Bronchial epithelial cell (primary cell): ENCODE results near the gene GPER1. TPM values are rescaled to one million over a fixed set of nuclear protein-coding genes. Genes with fewer than 3 reads are reported as not detected.
A peak's percentile ranks its signal among the peaks of the same experiment; 100 is the strongest.

Source experiments
- DNase-seq: peaks from one replicate; pipeline ENCODE4 v3.0.0-alpha.2; 2010; ENCODE audit warnings: low read depth
- FAIRE-seq: peaks from 2 replicates; lab custom pipeline; 2011; peaks lifted over from hg19 to GRCh38; lab: Jason Lieb, UNC
- H3K27me3 ChIP-seq: 2 replicates; pipeline ENCODE4 v1.5.1; 2011; ENCODE audit warnings: low read length; ENCODE audit not compliant: control insufficient read depth, insufficient read depth
- H3K36me3 ChIP-seq: 2 replicates; pipeline ENCODE4 v1.5.1; 2011; ENCODE audit warnings: low read length; ENCODE audit not compliant: control insufficient read depth, insufficient read depth
- H3K4me3 ChIP-seq: 2 replicates; pipeline ENCODE4 v1.5.1; 2011; ENCODE audit warnings: mild to moderate bottlenecking, low read depth, low read length, control low read depth
- total RNA-seq: library from RNA; depleted of rRNA; stranded (reverse); fragments of >200 nt; gene quantifications from 2 replicates; pipeline ENCODE4 v1.2.1, GENCODE V29; 2014
- TF ChIP-seq, protein P1 (sequence below): IDR thresholded peaks from 2 replicates; pipeline ENCODE4 v1.5.1; 2011; ENCODE audit warnings: mild to moderate bottlenecking, moderate library complexity, low read length, control low read depth, inconsistent platforms; ENCODE audit not compliant: insufficient read depth, severe bottlenecking

Gene GPER1
- total RNA-seq, 1 donor from 2014 or later, result under 0.01 TPM

DNA sequence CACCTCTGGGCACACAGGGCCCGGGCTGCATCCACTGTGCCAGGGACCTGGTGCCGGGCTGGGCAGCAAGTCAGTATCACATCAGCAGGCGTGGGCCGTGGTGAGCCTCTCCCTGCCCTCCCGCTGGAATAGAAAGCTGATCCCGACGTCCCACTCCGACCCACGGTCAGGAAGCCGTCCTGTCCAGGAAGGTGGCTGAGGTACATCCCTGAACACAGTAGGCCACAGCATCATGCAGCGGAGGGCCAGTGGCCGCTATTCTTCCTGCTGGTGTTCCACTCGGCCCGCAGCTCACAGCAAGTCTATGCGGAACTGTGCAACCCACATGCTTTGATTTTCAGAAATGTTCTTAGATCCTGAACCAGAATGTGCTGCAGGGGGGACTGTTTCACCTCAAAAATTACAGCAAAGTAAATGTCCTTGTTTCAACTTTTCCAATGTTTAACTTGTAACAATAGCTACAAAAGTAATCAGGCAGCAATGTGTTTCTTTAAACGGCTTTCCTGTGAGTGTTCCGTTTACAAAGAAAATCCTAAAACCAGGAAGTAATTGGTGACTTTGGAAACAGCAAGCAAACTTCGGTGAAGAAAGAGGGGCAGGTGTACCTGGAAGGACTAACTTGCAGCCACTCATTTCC is 44.2 kb upstream of the GPER1 start:
- Histone ChIP-seq H3K27me3 (no peaks in the 10 kb centered on the region), H3K36me3 (no peaks in the 10 kb centered on the region), H3K4me3 (peak overlapping the region; percentile 35)
- TF ChIP-seq, protein P1, sequence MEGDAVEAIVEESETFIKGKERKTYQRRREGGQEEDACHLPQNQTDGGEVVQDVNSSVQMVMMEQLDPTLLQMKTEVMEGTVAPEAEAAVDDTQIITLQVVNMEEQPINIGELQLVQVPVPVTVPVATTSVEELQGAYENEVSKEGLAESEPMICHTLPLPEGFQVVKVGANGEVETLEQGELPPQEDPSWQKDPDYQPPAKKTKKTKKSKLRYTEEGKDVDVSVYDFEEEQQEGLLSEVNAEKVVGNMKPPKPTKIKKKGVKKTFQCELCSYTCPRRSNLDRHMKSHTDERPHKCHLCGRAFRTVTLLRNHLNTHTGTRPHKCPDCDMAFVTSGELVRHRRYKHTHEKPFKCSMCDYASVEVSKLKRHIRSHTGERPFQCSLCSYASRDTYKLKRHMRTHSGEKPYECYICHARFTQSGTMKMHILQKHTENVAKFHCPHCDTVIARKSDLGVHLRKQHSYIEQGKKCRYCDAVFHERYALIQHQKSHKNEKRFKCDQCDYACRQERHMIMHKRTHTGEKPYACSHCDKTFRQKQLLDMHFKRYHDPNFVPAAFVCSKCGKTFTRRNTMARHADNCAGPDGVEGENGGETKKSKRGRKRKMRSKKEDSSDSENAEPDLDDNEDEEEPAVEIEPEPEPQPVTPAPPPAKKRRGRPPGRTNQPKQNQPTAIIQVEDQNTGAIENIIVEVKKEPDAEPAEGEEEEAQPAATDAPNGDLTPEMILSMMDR, result no peak
- FAIRE-seq, result no peak
- no peak for DNase-seq

DNA sequence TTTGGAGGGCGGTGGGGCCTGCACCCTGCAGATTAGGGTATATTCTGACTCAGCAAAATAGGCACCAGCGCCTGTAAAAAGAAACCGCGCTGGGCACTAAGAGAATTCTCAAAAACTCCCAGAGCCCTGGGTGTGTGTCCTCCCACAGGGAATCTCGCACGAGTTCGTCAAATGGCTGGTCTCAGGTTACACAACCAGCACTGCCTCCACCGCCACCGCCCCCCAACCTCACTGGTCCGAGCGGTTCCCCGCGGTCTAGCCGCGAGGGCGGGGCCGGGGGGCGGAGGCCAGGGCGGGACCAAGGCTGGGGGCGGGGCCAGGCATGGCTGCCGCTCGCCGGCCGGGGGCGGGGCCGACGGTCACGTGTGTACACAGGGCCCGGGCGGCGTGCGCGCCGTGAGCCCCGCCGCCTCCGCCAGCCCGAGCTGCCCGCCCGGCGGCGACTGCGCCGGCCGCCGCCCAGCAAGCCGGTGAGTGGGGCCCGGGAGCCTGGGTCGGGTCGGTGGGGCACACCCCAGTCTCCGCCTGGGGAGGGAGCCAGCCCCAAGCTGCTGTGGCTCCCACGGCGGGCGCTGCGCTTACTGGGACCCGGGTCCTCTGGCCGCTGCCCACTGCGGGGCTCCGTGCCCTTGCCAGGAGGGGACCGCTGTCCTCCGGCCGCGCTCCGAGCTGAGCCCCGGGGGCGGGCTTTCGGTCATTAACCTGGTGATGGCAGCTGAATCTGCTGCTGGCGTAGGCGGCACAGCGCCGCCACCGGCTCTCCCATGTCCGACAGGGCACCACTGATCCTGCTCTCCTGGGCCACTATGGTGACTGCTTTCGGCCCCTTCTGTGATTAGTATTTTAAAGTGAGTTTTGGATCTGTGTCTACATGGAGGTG is 43.5 kb upstream of the GPER1 start, which contains the start of gene GPR146:
TSS of gene GPR146 (plus strand) at position 358 of the 880 bp plus-strand sequence. CDS start 12,970 bp downstream, outside the sequence.
- TF ChIP-seq, protein P1, result peak; percentile 80
- DNase-seq (peak; percentile 81), FAIRE-seq (no peak)
- Histone ChIP-seq H3K36me3 (no peaks in the 10 kb centered on the region), H3K4me3 (peak within 1 kb of the TSS; percentile 60), H3K27me3 (no peaks in the 10 kb centered on the region)

DNA sequence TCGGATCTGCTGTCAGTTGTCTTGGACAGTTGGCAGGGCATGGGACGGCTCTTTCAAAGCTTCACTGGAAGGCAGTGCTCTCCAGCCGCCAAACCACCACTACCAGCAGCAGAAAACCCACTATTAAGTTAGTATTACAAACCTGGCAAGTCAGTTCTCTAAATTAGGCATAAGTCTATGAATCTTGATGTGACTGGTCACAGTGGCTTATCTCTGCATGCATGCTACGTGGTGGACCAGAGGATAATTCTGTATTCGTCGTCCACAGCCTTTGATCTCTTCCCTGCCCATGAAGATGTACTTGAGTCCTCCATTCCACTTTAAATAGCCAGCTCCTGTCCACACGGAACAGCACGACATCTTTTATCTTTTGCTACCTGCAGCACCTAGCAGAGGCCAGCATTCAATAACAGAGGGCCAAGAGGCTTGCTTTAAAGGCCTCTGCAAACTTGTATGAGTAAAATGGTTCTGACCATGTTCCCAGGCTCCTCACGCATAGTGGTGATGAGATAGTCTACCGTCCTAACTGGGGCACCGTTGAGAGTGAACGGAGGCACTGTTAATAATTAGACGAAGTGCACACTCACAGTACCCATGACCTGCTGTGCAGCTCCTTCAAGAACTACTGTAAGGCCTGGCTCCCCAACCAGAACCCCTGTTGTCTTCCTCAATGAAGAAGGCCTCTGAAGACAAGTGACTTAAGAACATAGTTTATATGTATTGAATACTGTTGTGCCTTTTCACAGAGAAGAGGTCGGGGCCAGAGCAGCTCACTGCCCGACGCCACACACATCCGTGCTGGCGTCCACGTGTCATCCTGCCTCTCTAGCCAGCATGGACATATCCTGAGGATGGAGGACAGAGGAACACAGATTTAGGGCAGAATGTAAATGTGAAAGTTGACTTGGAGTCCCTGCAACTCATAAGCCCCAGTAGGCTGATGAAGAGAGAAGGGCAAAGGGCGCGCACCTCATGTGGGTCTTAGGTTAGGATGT is 42.5 kb upstream of the GPER1 start:
- TF ChIP-seq, protein P1, result no peak
- Histone ChIP-seq H3K36me3 (no peaks in the 10 kb centered on the region), H3K4me3 (peak overlapping the region; percentile 60), H3K27me3 (no peaks in the 10 kb centered on the region)
- DNase-seq (no peak), FAIRE-seq (no peak)

DNA sequence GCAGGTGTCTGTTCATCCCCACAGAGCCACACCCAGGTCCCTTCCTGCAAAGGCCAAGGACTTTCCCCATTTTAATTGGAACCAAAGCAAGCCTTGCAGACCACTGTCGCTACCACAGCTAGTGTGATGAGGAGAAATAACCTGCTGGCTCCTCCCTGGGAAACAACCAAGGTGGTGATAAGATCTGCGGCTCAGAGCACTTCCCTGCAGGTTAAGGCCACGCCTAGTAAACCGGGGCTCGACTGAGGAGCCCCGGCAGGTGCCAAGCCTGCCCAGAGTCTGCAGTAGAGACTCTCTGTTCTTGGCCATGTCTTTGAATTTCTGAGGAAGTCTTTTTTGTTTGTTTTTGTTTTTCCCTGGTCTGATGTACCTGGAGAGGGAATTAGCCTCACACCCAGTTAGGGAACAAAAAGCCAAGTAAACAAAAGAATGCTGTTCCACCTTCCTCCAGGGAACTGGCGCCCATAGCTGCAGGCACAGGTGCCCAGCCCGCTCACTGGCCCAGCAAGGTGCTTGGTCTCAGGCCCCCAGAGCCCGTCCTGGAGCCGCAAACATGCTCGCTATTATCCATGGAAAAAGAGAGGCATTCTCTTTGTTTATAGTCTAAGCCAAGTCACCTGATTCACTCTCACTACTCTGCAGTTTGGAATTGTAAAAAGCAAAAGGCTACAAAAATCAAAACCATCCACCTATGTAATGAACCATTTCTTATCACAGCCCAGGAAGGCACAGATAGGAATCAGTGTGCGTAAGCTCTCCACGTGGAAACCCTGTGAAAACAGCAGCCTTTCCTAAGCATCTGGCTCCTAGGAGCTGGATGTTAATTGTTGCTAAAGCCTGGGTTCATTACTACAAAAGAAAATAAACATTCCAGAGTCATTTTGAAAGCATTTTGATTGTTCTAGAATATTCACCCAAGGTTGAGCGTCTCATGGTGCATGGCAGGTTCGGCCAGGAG is 40.9 kb upstream of the GPER1 start:
- FAIRE-seq (no peak), DNase-seq (no peak)
- TF ChIP-seq, protein P1, result no peak
- Histone ChIP-seq H3K27me3 (no peaks in the 10 kb centered on the region), H3K4me3 (no peak overlapping the region), H3K36me3 (no peaks in the 10 kb centered on the region)
